Transverse colon (tissue), 4 donors: ENCODE results near the gene PCDHAC2. TPM values are rescaled to one million over a fixed set of nuclear protein-coding genes. Genes with fewer than 3 reads are reported as not detected.

Experiments used
- DNase-seq: peaks from one replicate; pipeline ENCODE4 v3.0.0-alpha.2; 2019
- H3K27ac ChIP-seq, 4 donors: fragments of 200-600 bp; sonication (generic); 2 replicates each; pipeline ENCODE4 v1.5.1; 2016 to 2018; ENCODE audit warnings: inconsistent platforms in 4 of 4
- H3K27me3 ChIP-seq: fragments of 200-600 bp; sonication (generic); 2 replicates; pipeline ENCODE4 v1.5.1; 2017; ENCODE audit warnings: inconsistent platforms
- H3K36me3 ChIP-seq, 4 donors: fragments of 200-600 bp; sonication (generic); 2 replicates each; pipeline ENCODE4 v1.5.1; 2017 to 2019; ENCODE audit warnings: inconsistent platforms in 4 of 4
- H3K4me1 ChIP-seq, 4 donors: fragments of 200-600 bp; sonication (generic); 2 replicates each; pipeline ENCODE4 v1.5.1; 2017 to 2020; ENCODE audit warnings: inconsistent platforms in 4 of 4
- H3K4me3 ChIP-seq, 4 donors: fragments of 200-600 bp; sonication (generic); 1 replicate in 1 of 4; 2 replicates in 3 of 4; pipeline versions ENCODE4 v1.5.1 to v1.6.1; 2017 to 2019; ENCODE audit warnings: inconsistent platforms in 4 of 4
- H3K9me3 ChIP-seq, 2 donors: fragments of 200-600 bp; sonication (generic); 2 replicates each; pipeline ENCODE4 v1.5.1; 2017 to 2019; ENCODE audit warnings: inconsistent platforms in 2 of 2
- CTCF ChIP-seq, 5 experiments: fragments of 200-600 bp in 3 of 5; fragments of 450-650 bp in 2 of 5; sonication (generic) in 3 of 5; IDR thresholded peaks; 1 replicate in 2 of 5; 2 replicates in 3 of 5; pipeline ENCODE4 v1.5.1; 2016 to 2017; ENCODE audit warnings: antibody characterized with exemption in 5 of 5, inconsistent platforms in 3 of 5, mild to moderate bottlenecking in 2 of 5, moderate library complexity in 1 of 5
- EP300 ChIP-seq: sonication (generic); formaldehyde crosslinking; IDR thresholded peaks from one replicate; pipeline ENCODE4 v1.6.1; 2017; ENCODE audit warnings: antibody characterized with exemption, low read depth
- POLR2A ChIP-seq: fragments of 450-650 bp; IDR thresholded peaks from one replicate; pipeline ENCODE4 v1.6.1; 2016; ENCODE audit warnings: antibody characterized with exemption, mild to moderate bottlenecking, moderate library complexity
- POLR2AphosphoS5 ChIP-seq, 3 donors: sonication (generic); formaldehyde crosslinking; IDR thresholded peaks; one replicate each; pipeline ENCODE4 v1.6.1; 2016; ENCODE audit warnings: antibody characterized with exemption in 3 of 3
- WGBS, 2 donors: methylation state at CpG; one replicate each; pipeline ENCODE4 v1.1.5; 2018; ENCODE audit warnings: low coverage in 1 of 2; 5-methylcytosine and 5-hydroxymethylcytosine counted together
- in situ Hi-C, 4 donors: fragments of 200-750 bp; cut with MboI; loops; one replicate each; pipeline versions ENCODE4 v1.15.0 to v1.15.1; 2017; ENCODE audit warnings: low sequenced_read_pairs in 3 of 4, low pct_ligation_motif_present in 1 of 4, low pct_unique_long_range_greater_than_20kb in 1 of 4
- intact Hi-C: fragments of 100-400 bp; cut with DNase I; formaldehyde crosslinking; loops from one replicate; pipeline ENCODE4 v1.15.1; 2023; ENCODE audit warnings: low total_unique reads
- total RNA-seq, 4 donors: library from RNA; depleted of rRNA; stranded (reverse); fragments of >200 nt; gene quantifications; one replicate each; pipeline ENCODE4 v1.1.0, GENCODE V29; 2016

The PCDHAC2 gene
- total RNA-seq, 4 donors from 2014 or later = 0.41 to 0.48 TPM; not detected in 2

GRCh38 chr5:140951636-140952035 is 14.6 kb upstream of the PCDHAC2 start:
- no peaks in the 10 kb centered on the region for H3K36me3 ChIP-seq
- TF ChIP-seq POLR2A = no peak
- no peak for TF ChIP-seq POLR2AphosphoS5 (IDR thresholded peaks at IDR 0.05)
- TF ChIP-seq EP300 = no peak
- no peak for TF ChIP-seq CTCF (IDR thresholded peaks at IDR 0.05)
- intact Hi-C loops (no loop called here), in situ Hi-C loops (no loop called here)
- no peak overlapping the region for H3K4me3 ChIP-seq
- no peaks in the 10 kb centered on the region for H3K4me1 ChIP-seq
- no peak for DNase-seq
- no peaks in the 10 kb centered on the region for H3K9me3 ChIP-seq
- no peaks in the 10 kb centered on the region for H3K27me3 ChIP-seq
- H3K27ac ChIP-seq = no peak overlapping the region
- 79 to 80% methylated on average over 1 to 6 of the region's 6 CpGs for whole genome bisulfite sequencing, 2 donors

GRCh38 chr5:140953234-140953633 is 13.0 kb upstream of the PCDHAC2 start:
- no peak for DNase-seq
- Histone ChIP-seq H3K9me3 (no peaks in the 10 kb centered on the region), H3K36me3 (no peaks in the 10 kb centered on the region), H3K27me3 (no peaks in the 10 kb centered on the region), H3K4me3 (no peak overlapping the region), H3K4me1 (no peaks in the 10 kb centered on the region), H3K27ac (no peak overlapping the region)
- intact Hi-C loops = no loop called here
- TF ChIP-seq POLR2AphosphoS5 (IDR thresholded peaks at IDR 0.05) (no peak), CTCF (IDR thresholded peaks at IDR 0.05) (no peak), POLR2A (no peak), EP300 (no peak)
- WGBS, 2 donors = 44 to 58% methylated on average over 2 of the region's 2 CpGs
- in situ Hi-C loops = no loop called here

- intact Hi-C loops (no loop called here), in situ Hi-C loops (no loop called here)
- H3K9me3 ChIP-seq = no peaks in the 10 kb centered on the region
- no peak overlapping the region for H3K4me3 ChIP-seq
- H3K27me3 ChIP-seq = peaks cover 17% of the 10 kb centered on the region
- no peak overlapping the region for H3K27ac ChIP-seq
- no peaks in the 10 kb centered on the region for H3K36me3 ChIP-seq
- peaks cover 0 to 5% (median 4%) of the 10 kb centered on the region in 4 donors for H3K4me1 ChIP-seq
- WGBS, 2 donors = 71 to 77% methylated on average over 1 of the region's 1 CpG
- TF ChIP-seq POLR2AphosphoS5 (IDR thresholded peaks at IDR 0.05) (no peak), CTCF (IDR thresholded peaks at IDR 0.05) (no peak)
- no peak for DNase-seq
Measured at GRCh38 chr5:140962190-140962589, 4.1 kb upstream of the PCDHAC2 start.

- no peak for DNase-seq
- TF ChIP-seq POLR2AphosphoS5 (IDR thresholded peaks at IDR 0.05) (no peak), CTCF (IDR thresholded peaks at IDR 0.05) (no peak)
- in situ Hi-C loops = no loop called here
- Histone ChIP-seq H3K27ac (no peak overlapping the region), H3K9me3 (no peaks in the 10 kb centered on the region), H3K4me1 (peaks cover 0 to 5% (median 4%) of the 10 kb centered on the region in 4 donors), H3K4me3 (no peak overlapping the region), H3K36me3 (no peaks in the 10 kb centered on the region), H3K27me3 (peaks cover 18% of the 10 kb centered on the region)
- intact Hi-C loops = no loop called here
- 73 to 77% methylated on average over 3 of the region's 3 CpGs for WGBS, 2 donors
Measured at GRCh38 chr5:140964356-140964755, 1.9 kb upstream of the PCDHAC2 start.
